Glutamatergic neuron (in vitro differentiated cells): ENCODE measurements around the gene PPFIA2. TPM values are rescaled to one million over a fixed set of nuclear protein-coding genes. Genes with fewer than 3 reads are reported as not detected.
A peak's percentile ranks its signal among the peaks of the same experiment; 100 is the strongest.

Experiments
- DNase-seq: peaks from one replicate; pipeline ENCODE4 v3.0.0; 2022
- H3K27ac Mint-ChIP-seq: one replicate; pipeline ENCODE4 v1.8.0; 2020; ENCODE audit warnings: mild to moderate bottlenecking, mixed read lengths, inconsistent platforms; ENCODE audit not compliant: unreplicated experiment
- H3K27me3 Mint-ChIP-seq: one replicate; pipeline ENCODE4 v1.8.0; 2020; ENCODE audit warnings: mild to moderate bottlenecking, moderate library complexity, mixed read lengths, inconsistent platforms; ENCODE audit not compliant: unreplicated experiment
- H3K36me3 Mint-ChIP-seq: one replicate; pipeline ENCODE4 v1.8.0; 2020; ENCODE audit warnings: mild to moderate bottlenecking, mixed read lengths, inconsistent platforms; ENCODE audit not compliant: unreplicated experiment
- H3K4me1 Mint-ChIP-seq: one replicate; pipeline ENCODE4 v1.8.0; 2020; ENCODE audit warnings: mild to moderate bottlenecking, low read depth, mixed read lengths, inconsistent platforms; ENCODE audit not compliant: unreplicated experiment
- H3K4me3 Mint-ChIP-seq: one replicate; pipeline ENCODE4 v1.8.0; 2020; ENCODE audit warnings: mild to moderate bottlenecking, mixed read lengths, inconsistent platforms; ENCODE audit not compliant: unreplicated experiment
- H3K9me3 Mint-ChIP-seq: one replicate; pipeline ENCODE4 v1.8.0; 2020; ENCODE audit warnings: mild to moderate bottlenecking, moderate library complexity, mixed read lengths, inconsistent platforms; ENCODE audit not compliant: unreplicated experiment
- total RNA-seq: library from RNA; stranded (reverse); fragmentation: NEBNext Ultra II Directional; extraction: Animal tissue kit (Norgen Biotek cat#: 25700); gene quantifications from one replicate; pipeline ENCODE4 v1.2.1, GENCODE V29; 2021; ENCODE audit not compliant: unreplicated experiment
- TF ChIP-seq, protein P1 (sequence below): fragments of 200-600 bp; sonication (generic); IDR thresholded peaks from one replicate; pipeline ENCODE4 v1.5.0; 2021; ENCODE audit not compliant: partially characterized antibody, unreplicated experiment

Gene PPFIA2
- total RNA-seq, 1 donor from 2014 or later, result 31.1 TPM

- Mint-ChIP-seq H3K4me3 (no peak overlapping the region), H3K27me3 (peaks cover 1% of the 10 kb centered on the region), H3K36me3 (no peaks in the 10 kb centered on the region), H3K9me3 (no peaks in the 10 kb centered on the region), H3K4me1 (peaks cover 13% of the 10 kb centered on the region), H3K27ac (peak overlapping the region; percentile 11)
- TF ChIP-seq, protein P1, sequence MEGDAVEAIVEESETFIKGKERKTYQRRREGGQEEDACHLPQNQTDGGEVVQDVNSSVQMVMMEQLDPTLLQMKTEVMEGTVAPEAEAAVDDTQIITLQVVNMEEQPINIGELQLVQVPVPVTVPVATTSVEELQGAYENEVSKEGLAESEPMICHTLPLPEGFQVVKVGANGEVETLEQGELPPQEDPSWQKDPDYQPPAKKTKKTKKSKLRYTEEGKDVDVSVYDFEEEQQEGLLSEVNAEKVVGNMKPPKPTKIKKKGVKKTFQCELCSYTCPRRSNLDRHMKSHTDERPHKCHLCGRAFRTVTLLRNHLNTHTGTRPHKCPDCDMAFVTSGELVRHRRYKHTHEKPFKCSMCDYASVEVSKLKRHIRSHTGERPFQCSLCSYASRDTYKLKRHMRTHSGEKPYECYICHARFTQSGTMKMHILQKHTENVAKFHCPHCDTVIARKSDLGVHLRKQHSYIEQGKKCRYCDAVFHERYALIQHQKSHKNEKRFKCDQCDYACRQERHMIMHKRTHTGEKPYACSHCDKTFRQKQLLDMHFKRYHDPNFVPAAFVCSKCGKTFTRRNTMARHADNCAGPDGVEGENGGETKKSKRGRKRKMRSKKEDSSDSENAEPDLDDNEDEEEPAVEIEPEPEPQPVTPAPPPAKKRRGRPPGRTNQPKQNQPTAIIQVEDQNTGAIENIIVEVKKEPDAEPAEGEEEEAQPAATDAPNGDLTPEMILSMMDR, result no peak
- DNase-seq, result no peak
These were observed 288.2 kb downstream of the PPFIA2 start for GRCh38 chr12:81470923-81471322.

DNA sequence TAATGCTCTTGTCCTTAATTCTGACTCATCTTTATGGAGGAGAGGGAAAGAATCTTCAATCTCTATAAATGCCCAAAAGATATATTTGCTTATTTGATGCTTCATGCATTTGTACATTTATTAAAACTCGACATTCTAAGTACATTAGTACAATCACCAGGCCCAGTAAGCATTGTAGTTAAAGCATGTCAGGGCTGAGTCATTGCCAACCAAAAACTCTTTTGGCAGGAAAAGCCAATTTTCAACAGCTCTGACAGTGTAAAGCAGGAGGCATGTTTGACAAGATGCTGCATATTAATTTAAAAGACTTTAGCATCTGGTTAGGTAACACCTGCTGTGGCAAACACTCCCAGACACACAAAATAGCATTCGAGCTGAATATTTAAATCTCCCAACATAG lies 290.9 kb downstream of the PPFIA2 start:
- H3K36me3 Mint-ChIP-seq, result no peaks in the 10 kb centered on the region
- H3K27ac Mint-ChIP-seq, result no peak overlapping the region
- H3K27me3 Mint-ChIP-seq, result peaks cover 1% of the 10 kb centered on the region
- H3K9me3 Mint-ChIP-seq, result no peaks in the 10 kb centered on the region
- no peak for DNase-seq
- H3K4me3 Mint-ChIP-seq, result no peak overlapping the region
- H3K4me1 Mint-ChIP-seq, result peaks cover 21% of the 10 kb centered on the region
- TF ChIP-seq, protein P1, result no peak

GRCh38 chr12:81465876-81466275 lies 293.3 kb downstream of the PPFIA2 start:
- TF ChIP-seq, protein P1, result no peak
- no peak overlapping the region for H3K4me3 Mint-ChIP-seq
- peaks cover 2% of the 10 kb centered on the region for H3K9me3 Mint-ChIP-seq
- DNase-seq, result no peak
- no peaks in the 10 kb centered on the region for H3K27me3 Mint-ChIP-seq
- H3K27ac Mint-ChIP-seq, result no peak overlapping the region
- peaks cover 18% of the 10 kb centered on the region for H3K4me1 Mint-ChIP-seq
- H3K36me3 Mint-ChIP-seq, result no peaks in the 10 kb centered on the region

GRCh38 chr12:81465191-81465590 lies 294.0 kb downstream of the PPFIA2 start:
- Mint-ChIP-seq H3K27me3 (no peaks in the 10 kb centered on the region), H3K36me3 (no peaks in the 10 kb centered on the region)
- TF ChIP-seq, protein P1, result no peak

DNA sequence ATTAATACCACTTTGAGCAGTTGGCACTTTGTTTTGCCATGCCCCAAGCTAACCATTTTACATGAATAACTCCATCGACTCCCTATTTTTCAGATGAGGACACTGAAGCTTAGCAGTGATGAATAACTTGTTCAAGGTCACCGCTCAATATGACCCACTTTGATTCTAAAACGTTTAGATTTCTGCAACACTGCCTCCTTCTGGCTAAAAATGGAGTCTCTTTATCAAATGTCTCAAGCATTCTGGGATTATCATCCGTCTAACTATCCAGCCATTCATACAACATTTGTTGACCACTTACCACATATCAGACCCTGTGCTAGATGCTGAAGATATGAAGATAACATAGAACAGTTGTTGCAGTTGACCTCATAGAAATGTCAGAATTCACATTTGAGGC lies 298.0 kb downstream of the PPFIA2 start:
- no peak overlapping the region for H3K4me3 Mint-ChIP-seq
- no peak overlapping the region for H3K27ac Mint-ChIP-seq
- H3K36me3 Mint-ChIP-seq, result no peaks in the 10 kb centered on the region
- H3K9me3 Mint-ChIP-seq, result peaks cover 2% of the 10 kb centered on the region
- no peak for DNase-seq
- TF ChIP-seq, protein P1, result peak; percentile 24
- H3K4me1 Mint-ChIP-seq, result peaks cover 7% of the 10 kb centered on the region
- H3K27me3 Mint-ChIP-seq, result no peaks in the 10 kb centered on the region

More at GRCh38 chr12:81465191-81465590, 294.0 kb downstream of the PPFIA2 start:
- peak overlapping the region; percentile 7 for H3K27ac Mint-ChIP-seq
- H3K4me1 Mint-ChIP-seq, result peaks cover 17% of the 10 kb centered on the region
- peaks cover 2% of the 10 kb centered on the region for H3K9me3 Mint-ChIP-seq
- DNase-seq, result no peak
- no peak overlapping the region for H3K4me3 Mint-ChIP-seq
